HUES48 (cell line): ENCODE data around the gene DOK3.

ENCODE experiments used
- H3K27ac ChIP-seq: one replicate; pipeline ENCODE4 v1.7.0; 2013; ENCODE audit warnings: low read depth, low read length, inconsistent platforms
- H3K27me3 ChIP-seq: 2 replicates; pipeline ENCODE4 v1.6.1; 2013; ENCODE audit warnings: mild to moderate bottlenecking, low read length; ENCODE audit not compliant: control insufficient read depth, insufficient read depth
- H3K36me3 ChIP-seq: 2 replicates; pipeline ENCODE4 v1.6.1; 2013; ENCODE audit warnings: low read length; ENCODE audit not compliant: control insufficient read depth, insufficient read depth
- H3K4me1 ChIP-seq: 2 replicates; pipeline ENCODE4 v1.6.1; 2013; ENCODE audit warnings: mild to moderate bottlenecking, low read length; ENCODE audit not compliant: control insufficient read depth, insufficient read depth
- H3K4me3 ChIP-seq: 2 replicates; pipeline ENCODE4 v1.5.1; 2013; ENCODE audit warnings: mild to moderate bottlenecking, low read depth, low read length
- H3K9ac ChIP-seq: 2 replicates; pipeline ENCODE4 v1.6.1; 2013; ENCODE audit warnings: mild to moderate bottlenecking, low read depth, low read length, moderate library complexity
- H3K9me3 ChIP-seq: 2 replicates; pipeline ENCODE4 v1.6.1; 2013; ENCODE audit warnings: low read length; ENCODE audit not compliant: control insufficient read depth, insufficient read depth

Gene DOK3, protein sequence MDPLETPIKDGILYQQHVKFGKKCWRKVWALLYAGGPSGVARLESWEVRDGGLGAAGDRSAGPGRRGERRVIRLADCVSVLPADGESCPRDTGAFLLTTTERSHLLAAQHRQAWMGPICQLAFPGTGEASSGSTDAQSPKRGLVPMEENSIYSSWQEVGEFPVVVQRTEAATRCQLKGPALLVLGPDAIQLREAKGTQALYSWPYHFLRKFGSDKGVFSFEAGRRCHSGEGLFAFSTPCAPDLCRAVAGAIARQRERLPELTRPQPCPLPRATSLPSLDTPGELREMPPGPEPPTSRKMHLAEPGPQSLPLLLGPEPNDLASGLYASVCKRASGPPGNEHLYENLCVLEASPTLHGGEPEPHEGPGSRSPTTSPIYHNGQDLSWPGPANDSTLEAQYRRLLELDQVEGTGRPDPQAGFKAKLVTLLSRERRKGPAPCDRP

DNA sequence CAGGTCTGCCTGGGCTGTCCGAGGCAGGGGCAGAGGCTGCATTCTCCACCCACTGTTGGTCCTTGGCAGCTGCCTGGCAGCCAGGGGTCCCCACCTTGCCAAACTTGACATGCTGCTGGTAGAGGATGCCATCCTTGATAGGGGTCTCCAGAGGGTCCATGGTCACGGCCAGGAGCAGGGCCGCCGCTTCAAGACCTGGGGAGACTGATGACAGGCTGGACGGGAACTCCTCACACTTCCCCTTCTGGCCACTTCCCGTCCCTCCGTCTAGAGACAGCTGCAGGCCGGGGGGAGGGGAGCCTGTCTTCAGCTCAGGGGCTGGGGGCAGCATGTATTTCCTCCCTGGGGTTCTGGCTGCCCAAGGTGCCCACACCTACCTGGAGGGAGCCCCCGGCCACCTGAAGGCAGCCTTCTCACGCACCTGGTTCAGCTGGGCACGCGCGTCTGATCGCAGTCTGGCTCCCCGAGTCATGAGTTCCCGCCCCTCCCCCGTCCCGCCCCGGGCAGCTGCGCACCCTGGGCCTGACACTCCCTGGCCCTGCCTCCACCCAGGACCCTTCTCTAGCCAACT, at the start of gene DOK3:
DOK3 (minus strand) TSS at position 446 of the 571 bp plus-strand sequence; CDS start at position 160, 286 bp downstream.
- Histone ChIP-seq H3K27ac (no peak within 1 kb of the TSS), H3K9ac (no peak within 1 kb of the TSS), H3K27me3 (no peaks in the 10 kb centered on the region), H3K4me1 (peaks cover 15% of the 10 kb centered on the region), H3K36me3 (peaks cover 52% of the 10 kb centered on the region), H3K9me3 (no peaks in the 10 kb centered on the region), H3K4me3 (no peak within 1 kb of the TSS)

DNA sequence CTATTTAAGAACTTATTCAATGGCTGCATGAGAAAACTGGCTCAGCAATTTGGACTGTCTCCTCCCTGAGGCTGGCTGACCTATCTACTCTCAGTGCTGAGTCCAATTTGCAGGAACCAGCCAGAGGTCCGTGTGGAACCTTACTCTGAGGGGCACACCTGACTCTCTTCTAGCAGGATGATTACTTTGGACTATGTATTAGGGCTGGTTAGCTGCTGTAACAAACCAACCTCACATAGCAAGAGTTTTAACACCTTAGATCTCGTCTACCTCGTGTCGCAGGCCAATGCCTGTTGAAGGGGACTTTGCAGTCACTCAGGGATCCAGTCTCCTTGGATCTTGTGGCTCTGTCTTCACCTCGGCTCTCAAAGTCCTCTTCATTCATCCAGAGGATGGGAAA, 48.2 kb upstream of the DOK3 start:
- Histone ChIP-seq H3K9me3 (peaks cover 7% of the 10 kb centered on the region; the same call in 1 of the 2 replicates), H3K36me3 (peaks cover 4% of the 10 kb centered on the region; the same call in 1 of the 2 replicates), H3K4me3 (no peak overlapping the region), H3K27ac (no peak overlapping the region), H3K4me1 (peaks cover 14% of the 10 kb centered on the region), H3K27me3 (no peaks in the 10 kb centered on the region), H3K9ac (no peak overlapping the region)

DNA sequence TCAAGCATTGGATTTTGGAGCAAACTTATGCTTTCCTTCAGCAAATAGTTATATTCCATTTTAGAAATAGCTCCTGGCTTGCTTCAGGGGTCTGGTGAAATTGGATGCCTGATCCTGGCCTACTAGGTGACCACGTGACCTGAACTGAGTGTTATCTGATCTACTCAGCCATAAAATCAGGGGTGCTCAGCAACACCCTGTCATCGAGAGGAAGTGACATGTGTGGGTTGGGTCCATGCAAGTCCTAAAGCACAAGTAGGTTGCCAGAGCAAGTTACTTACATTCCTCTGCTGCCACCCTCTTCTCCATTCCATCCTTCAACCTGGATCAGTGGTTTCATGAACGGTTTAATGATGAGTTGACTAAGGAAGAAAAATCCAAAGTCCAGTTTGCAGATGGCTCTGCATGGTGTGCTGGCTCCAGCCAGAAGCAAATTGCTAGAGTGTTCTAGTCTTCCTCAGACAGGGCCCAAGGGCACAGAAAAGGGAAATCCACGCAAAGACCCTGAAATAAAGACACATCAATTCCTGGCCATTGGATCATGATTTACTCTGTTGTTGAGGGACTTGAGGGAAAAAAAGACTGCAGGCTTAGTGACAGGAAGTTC, 47.5 kb upstream of the DOK3 start:
- peaks cover 2% of the 10 kb centered on the region; the same call in 1 of the 2 replicates for H3K9me3 ChIP-seq
- no peak overlapping the region for H3K4me3 ChIP-seq
- H3K9ac ChIP-seq: no peak overlapping the region
- H3K27me3 ChIP-seq: no peaks in the 10 kb centered on the region
- peaks cover 10% of the 10 kb centered on the region for H3K36me3 ChIP-seq
- peaks cover 16% of the 10 kb centered on the region for H3K4me1 ChIP-seq
- no peak overlapping the region for H3K27ac ChIP-seq

DNA sequence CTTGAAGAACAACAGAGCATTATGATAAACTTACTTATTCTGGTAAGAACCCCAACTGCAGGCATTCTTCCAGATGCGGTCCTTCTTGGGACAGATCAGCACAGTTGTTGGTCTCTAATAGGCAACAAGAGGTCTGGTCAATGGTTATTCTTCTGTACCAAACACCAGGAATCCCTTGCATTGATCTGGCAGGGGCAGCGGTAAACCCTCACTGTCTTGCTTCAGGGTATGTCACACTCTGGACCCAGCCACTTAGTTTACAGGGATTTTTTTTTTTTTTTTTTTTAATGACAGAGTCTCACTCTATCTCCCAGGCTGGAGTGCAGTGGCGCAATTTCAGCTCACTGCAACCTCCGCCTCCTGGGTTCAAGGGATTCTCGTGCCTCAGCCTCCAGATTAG, 46.0 kb upstream of the DOK3 start:
- no peak overlapping the region for H3K4me3 ChIP-seq
- H3K4me1 ChIP-seq: peaks cover 16% of the 10 kb centered on the region
- H3K9ac ChIP-seq: no peak overlapping the region
- H3K27me3 ChIP-seq: no peaks in the 10 kb centered on the region
- H3K36me3 ChIP-seq: peaks cover 25% of the 10 kb centered on the region
- H3K27ac ChIP-seq: no peak overlapping the region
- no peaks in the 10 kb centered on the region for H3K9me3 ChIP-seq

DNA sequence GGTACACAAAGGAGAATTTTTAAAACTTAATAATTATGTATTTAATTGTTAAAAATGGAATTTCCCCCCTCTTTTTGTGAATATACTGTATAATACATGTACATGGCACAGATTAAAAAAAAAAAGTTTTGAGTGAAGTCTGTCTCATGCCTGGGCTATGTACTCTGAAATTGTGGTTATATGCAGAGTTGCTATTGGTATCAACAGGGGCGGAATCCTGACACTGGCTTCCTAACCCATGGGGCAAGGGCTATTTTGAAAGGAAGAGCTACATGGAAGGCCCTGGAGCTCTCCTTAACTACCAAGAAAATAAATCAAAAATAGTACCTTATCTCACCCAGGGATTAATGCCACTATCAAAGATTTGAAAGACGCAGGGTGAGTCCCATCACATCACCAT, 45.6 kb upstream of the DOK3 start:
- H3K27me3 ChIP-seq: no peaks in the 10 kb centered on the region
- no peak overlapping the region for H3K9ac ChIP-seq
- H3K9me3 ChIP-seq: no peaks in the 10 kb centered on the region
- H3K4me3 ChIP-seq: peak overlapping the region; percentile 63; the same call in 1 of the 2 replicates
- H3K36me3 ChIP-seq: peaks cover 29% of the 10 kb centered on the region
- H3K27ac ChIP-seq: no peak overlapping the region
- peaks cover 16% of the 10 kb centered on the region for H3K4me1 ChIP-seq

DNA sequence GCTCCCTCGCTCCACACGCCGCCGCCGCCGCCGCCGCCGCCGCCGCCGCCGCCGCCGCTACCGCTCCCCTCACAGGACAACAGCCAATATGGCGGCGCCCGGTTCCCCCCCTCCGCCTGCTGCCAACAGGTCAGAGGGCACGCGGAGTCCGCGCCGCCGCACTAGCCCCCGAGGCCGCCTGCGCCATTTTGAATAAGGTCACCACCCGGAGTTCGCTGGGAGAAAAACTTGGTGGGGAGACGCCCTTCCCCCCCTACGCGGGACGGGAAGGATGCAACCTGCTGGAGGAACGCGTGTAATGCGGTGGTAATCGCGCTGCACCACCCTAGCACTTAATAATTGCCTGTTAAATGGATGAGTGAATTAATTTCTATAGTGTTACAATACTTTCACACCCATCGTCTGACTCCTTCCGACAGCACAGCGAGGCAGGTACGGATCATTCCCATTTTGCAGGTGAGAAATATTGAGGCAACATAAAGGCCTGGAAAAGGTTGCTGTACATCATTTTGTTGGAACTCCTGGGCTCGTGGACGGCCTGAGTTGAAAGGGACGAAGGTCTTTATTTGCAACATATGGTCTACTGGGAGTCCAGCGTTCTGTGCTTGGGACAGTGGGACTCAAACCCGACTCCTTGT, 45.0 kb upstream of the DOK3 start, which contains the start of gene FAM193B:
FAM193B (minus strand) TSS at position 90 of the 638 bp plus-strand sequence. CDS start 105 bp downstream, outside the sequence.
- no peaks in the 10 kb centered on the region for H3K9me3 ChIP-seq
- H3K27me3 ChIP-seq: no peaks in the 10 kb centered on the region
- peak within 1 kb of the TSS; percentile 89 for H3K4me3 ChIP-seq
- peaks cover 29% of the 10 kb centered on the region for H3K36me3 ChIP-seq
- H3K27ac ChIP-seq: peak within 1 kb of the TSS; percentile 68
- H3K4me1 ChIP-seq: peaks cover 16% of the 10 kb centered on the region
- H3K9ac ChIP-seq: peak within 1 kb of the TSS; percentile 70

DNA sequence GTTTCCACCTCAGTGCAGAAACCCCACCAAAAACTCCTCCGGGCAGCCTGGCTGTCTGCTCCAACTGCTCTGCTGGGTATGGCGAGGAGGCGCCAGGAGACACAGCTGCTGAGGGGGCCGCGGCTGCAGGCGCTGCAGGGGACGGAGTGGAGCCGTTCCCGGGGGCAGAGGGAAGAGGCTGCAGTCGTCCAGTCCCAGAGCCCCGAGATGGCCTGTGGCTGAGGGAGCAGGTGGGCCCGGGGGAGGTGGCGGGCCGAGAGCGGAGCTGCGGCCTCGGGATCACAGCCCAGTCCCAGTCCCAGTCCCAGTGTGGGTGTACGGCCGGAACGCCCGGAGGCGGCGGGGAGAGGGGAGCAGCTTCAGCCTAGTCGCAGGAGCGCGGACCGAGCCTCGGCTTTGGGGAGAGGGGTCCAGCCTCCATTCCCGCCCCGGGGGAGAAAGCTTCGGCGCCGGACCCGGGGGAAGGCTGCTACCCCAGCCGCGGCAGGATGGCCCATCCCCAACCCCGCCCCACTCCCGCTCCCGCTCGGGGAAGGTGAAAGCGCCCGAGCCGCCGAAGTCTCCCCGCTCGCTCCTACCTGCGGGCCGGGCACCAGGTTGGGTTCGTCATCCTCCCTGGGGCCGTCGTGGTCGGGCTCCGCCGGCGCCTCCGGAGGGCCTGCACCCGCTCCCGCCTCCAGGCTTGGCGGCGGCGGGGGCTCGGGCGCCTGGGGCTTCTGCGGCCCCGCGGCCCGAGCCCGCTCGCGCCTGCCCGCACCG, 44.2 kb upstream of the DOK3 start:
- Histone ChIP-seq H3K4me1 (peaks cover 16% of the 10 kb centered on the region), H3K27ac (peak overlapping the region; percentile 68)

DNA sequence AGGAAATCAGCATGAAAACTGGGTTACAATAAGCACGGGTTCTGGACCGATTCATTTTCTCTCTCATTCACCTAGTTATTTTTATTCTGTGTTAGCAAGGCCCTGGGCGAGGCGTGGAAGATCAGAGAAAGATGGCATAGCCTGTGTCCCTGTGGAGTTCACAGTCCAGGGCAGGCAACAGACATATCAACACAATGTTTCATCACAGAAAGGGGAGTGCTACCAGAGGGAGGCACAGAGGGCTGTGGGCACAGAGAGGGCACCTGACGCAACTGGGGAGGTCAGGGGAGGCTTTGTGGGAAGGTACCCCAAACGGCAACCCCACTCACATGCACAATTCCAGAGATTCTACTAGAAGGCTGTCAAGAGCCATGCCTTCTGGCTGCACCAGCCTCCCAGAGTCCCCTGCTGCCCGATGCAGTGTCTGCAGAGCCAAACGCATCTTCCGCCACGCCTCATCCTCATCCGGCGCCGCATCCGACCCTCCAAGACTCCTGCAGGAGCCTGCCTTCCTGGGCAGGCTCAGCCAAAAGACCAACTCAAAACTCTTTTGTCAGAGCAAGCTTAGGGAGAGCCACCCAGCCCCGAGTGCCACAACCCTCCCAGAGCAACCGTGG, 43.3 kb upstream of the DOK3 start:
- Histone ChIP-seq H3K9ac (no peak overlapping the region), H3K36me3 (peaks cover 29% of the 10 kb centered on the region), H3K27me3 (no peaks in the 10 kb centered on the region), H3K9me3 (no peaks in the 10 kb centered on the region), H3K27ac (no peak overlapping the region), H3K4me3 (peak overlapping the region; percentile 89), H3K4me1 (peaks cover 16% of the 10 kb centered on the region)

More for the DNA sequence above, 44.2 kb upstream of the DOK3 start:
- Histone ChIP-seq H3K9ac (peak overlapping the region; percentile 70), H3K36me3 (peaks cover 29% of the 10 kb centered on the region), H3K27me3 (no peaks in the 10 kb centered on the region), H3K9me3 (no peaks in the 10 kb centered on the region), H3K4me3 (peak overlapping the region; percentile 89)

DNA sequence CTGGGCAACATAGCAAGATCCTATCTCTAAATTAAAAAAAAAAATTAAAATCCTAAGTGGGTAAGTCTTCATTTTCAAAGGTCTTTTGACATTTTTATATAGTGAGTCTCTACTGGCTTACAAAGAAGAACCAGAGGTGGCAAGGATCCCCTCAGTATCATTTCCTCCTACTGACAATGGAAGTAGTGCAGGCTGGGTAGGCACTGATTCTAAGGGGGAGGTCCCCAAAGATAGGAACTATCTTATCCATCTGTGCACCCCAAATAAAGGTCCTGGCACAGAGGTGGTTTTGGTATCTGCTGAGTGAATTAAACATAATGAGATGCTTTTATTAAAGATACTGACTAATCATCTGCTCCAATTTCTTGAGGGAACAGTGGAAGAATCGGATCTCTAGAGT, 40.5 kb upstream of the DOK3 start:
- H3K4me3 ChIP-seq: no peak overlapping the region
- H3K27ac ChIP-seq: no peak overlapping the region
- H3K4me1 ChIP-seq: peaks cover 12% of the 10 kb centered on the region
- no peaks in the 10 kb centered on the region for H3K9me3 ChIP-seq
- no peaks in the 10 kb centered on the region for H3K27me3 ChIP-seq
- no peak overlapping the region for H3K9ac ChIP-seq
- H3K36me3 ChIP-seq: peaks cover 29% of the 10 kb centered on the region

DNA sequence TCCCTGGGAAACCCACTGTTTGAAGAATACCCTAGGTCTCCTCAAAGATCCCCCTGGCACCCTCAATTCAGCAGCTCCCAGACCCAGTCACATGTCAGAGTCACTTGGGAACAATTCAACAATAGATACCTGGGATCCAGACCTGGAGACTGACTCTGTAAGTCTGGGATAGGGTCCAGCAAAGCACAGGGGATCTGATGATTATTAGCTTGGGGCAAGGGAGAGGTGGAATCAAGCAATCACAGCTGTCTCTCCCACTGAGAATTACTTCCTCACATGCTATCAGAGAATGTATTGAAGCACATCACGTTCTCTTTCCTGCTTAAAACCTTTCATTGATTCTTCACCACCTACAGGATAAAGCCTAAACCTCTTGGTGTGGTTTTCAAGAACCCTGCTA, 38.9 kb upstream of the DOK3 start:
- Histone ChIP-seq H3K9me3 (no peaks in the 10 kb centered on the region), H3K9ac (no peak overlapping the region), H3K27ac (no peak overlapping the region), H3K36me3 (peaks cover 29% of the 10 kb centered on the region), H3K4me3 (no peak overlapping the region), H3K27me3 (no peaks in the 10 kb centered on the region), H3K4me1 (peaks cover 7% of the 10 kb centered on the region; the same call in 1 of the 2 replicates)
